Osteoblast (primary cell): ENCODE measurements around the gene AKAP5. TPM values are rescaled to one million over a fixed set of nuclear protein-coding genes. Genes with fewer than 3 reads are reported as not detected.
A peak's percentile ranks its signal among the peaks of the same experiment; 100 is the strongest.

Source experiments
- DNase-seq: peaks from one replicate; pipeline ENCODE4 v3.0.0; 2011; ENCODE audit warnings: low spot score, mixed read lengths; ENCODE audit not compliant: insufficient read length; ENCODE audit errors: missing footprints
- H2AFZ ChIP-seq: 2 replicates; pipeline ENCODE4 v1.6.0; 2011; ENCODE audit warnings: mild to moderate bottlenecking, low read length
- H3K27ac ChIP-seq: 2 replicates; pipeline ENCODE4 v1.5.1; 2011; ENCODE audit warnings: mild to moderate bottlenecking, low read depth, low read length, moderate library complexity
- H3K27me3 ChIP-seq: 2 replicates; pipeline ENCODE4 v1.6.0; 2012; ENCODE audit warnings: mild to moderate bottlenecking, control low read depth, inconsistent platforms, low read length, moderate library complexity; ENCODE audit not compliant: insufficient read depth
- H3K36me3 ChIP-seq: 2 replicates; pipeline ENCODE4 v1.5.1; 2011; ENCODE audit warnings: mild to moderate bottlenecking, low read length, control low read depth, moderate library complexity; ENCODE audit not compliant: insufficient read depth
- H3K4me1 ChIP-seq: 2 replicates; pipeline ENCODE4 v1.5.1; 2011; ENCODE audit warnings: mild to moderate bottlenecking, low read length, control low read depth, moderate library complexity; ENCODE audit not compliant: insufficient read depth
- H3K4me2 ChIP-seq: 2 replicates; pipeline ENCODE4 v1.6.0; 2011; ENCODE audit warnings: mild to moderate bottlenecking, low read length; ENCODE audit not compliant: insufficient read depth
- H3K4me3 ChIP-seq: fragments of 200-600 bp; sonication (generic); 3 replicates; pipeline ENCODE4 v1.5.1; 2012; ENCODE audit warnings: mild to moderate bottlenecking, low read length, inconsistent platforms; ENCODE audit not compliant: insufficient read depth
- H3K79me2 ChIP-seq: 2 replicates; pipeline ENCODE4 v1.6.0; 2012; ENCODE audit warnings: mild to moderate bottlenecking, low read length, control low read depth, inconsistent platforms; ENCODE audit not compliant: insufficient read depth
- H3K9me3 ChIP-seq: 2 replicates; pipeline ENCODE4 v1.5.1; 2011; ENCODE audit warnings: low read depth, low read length, control low read depth
- H4K20me1 ChIP-seq: 2 replicates; pipeline ENCODE4 v1.6.0; 2012; ENCODE audit warnings: mild to moderate bottlenecking, low read length, control low read depth; ENCODE audit not compliant: insufficient read depth
- total RNA-seq: library from RNA; depleted of rRNA; stranded (reverse); fragments of >200 nt; gene quantifications from 2 replicates; pipeline ENCODE4 v1.2.3, GENCODE V29; 2012
- TF ChIP-seq, protein P1 (sequence below): IDR thresholded peaks from 2 replicates; pipeline ENCODE4 v1.5.1; 2011; ENCODE audit warnings: mild to moderate bottlenecking, low read depth, low read length, moderate library complexity; ENCODE audit errors: extremely low read depth

The AKAP5 gene
- total RNA-seq, 1 donor = 1.1 TPM

DNA sequence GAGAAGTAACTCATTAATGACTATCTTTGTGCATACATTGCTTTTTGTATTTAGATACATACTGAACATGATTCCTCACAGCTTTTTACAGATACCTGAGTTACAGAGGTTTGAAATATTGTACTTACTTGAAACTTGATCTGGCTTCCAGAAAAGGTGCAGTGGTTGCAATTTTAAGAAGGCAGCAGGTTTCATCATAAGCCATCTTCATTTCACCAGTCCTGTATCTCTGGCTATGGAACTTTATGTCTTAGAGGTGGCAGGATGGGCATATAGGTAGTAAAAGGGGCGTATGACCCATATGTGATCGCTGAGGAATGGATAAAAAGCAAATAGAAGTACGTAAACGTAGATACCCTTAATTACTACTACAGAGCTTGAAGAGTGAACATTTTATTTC is 52.9 kb downstream of the AKAP5 start:
- H3K27ac ChIP-seq = no peak overlapping the region
- no peak overlapping the region for H2AFZ ChIP-seq
- H3K9me3 ChIP-seq = no peaks in the 10 kb centered on the region
- H3K79me2 ChIP-seq = peaks cover 97% of the 10 kb centered on the region
- no peak for DNase-seq
- peaks cover 80% of the 10 kb centered on the region for H4K20me1 ChIP-seq
- peaks cover 9% of the 10 kb centered on the region for H3K4me1 ChIP-seq
- peaks cover 19% of the 10 kb centered on the region for H3K36me3 ChIP-seq
- no peak overlapping the region for H3K4me3 ChIP-seq
- H3K27me3 ChIP-seq = no peaks in the 10 kb centered on the region
- H3K4me2 ChIP-seq = no peak overlapping the region
- TF ChIP-seq, protein P1, sequence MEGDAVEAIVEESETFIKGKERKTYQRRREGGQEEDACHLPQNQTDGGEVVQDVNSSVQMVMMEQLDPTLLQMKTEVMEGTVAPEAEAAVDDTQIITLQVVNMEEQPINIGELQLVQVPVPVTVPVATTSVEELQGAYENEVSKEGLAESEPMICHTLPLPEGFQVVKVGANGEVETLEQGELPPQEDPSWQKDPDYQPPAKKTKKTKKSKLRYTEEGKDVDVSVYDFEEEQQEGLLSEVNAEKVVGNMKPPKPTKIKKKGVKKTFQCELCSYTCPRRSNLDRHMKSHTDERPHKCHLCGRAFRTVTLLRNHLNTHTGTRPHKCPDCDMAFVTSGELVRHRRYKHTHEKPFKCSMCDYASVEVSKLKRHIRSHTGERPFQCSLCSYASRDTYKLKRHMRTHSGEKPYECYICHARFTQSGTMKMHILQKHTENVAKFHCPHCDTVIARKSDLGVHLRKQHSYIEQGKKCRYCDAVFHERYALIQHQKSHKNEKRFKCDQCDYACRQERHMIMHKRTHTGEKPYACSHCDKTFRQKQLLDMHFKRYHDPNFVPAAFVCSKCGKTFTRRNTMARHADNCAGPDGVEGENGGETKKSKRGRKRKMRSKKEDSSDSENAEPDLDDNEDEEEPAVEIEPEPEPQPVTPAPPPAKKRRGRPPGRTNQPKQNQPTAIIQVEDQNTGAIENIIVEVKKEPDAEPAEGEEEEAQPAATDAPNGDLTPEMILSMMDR = no peak

DNA sequence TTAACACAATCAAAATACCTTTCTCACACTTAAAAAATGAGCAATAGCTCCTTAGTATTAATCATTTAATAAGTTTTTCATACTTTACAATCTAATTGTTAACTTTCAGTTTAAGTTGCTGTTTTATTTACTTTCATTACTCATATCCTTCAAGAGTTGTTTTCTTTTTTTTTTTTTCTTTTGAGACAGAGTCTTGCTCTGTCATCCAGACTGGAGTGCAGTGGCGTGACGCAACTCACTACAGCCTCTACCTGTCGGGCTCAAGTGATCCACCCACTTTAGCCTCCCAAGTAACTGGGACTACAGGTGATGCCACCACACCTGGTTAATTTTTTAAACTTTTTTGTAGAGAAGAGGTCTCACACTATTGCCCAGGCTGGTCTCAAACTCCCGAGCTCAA is 55.4 kb downstream of the AKAP5 start:
- TF ChIP-seq, protein P1 = no peak
- H3K79me2 ChIP-seq = peaks cover 86% of the 10 kb centered on the region
- H3K27ac ChIP-seq = peak overlapping the region; percentile 21
- no peak overlapping the region for H3K4me2 ChIP-seq
- H3K4me1 ChIP-seq = peaks cover 2% of the 10 kb centered on the region
- H4K20me1 ChIP-seq = peaks cover 63% of the 10 kb centered on the region
- no peak overlapping the region for H3K4me3 ChIP-seq
- no peaks in the 10 kb centered on the region for H3K9me3 ChIP-seq
- DNase-seq = no peak
- H3K36me3 ChIP-seq = peaks cover 32% of the 10 kb centered on the region
- H3K27me3 ChIP-seq = no peaks in the 10 kb centered on the region
- no peak overlapping the region for H2AFZ ChIP-seq

DNA sequence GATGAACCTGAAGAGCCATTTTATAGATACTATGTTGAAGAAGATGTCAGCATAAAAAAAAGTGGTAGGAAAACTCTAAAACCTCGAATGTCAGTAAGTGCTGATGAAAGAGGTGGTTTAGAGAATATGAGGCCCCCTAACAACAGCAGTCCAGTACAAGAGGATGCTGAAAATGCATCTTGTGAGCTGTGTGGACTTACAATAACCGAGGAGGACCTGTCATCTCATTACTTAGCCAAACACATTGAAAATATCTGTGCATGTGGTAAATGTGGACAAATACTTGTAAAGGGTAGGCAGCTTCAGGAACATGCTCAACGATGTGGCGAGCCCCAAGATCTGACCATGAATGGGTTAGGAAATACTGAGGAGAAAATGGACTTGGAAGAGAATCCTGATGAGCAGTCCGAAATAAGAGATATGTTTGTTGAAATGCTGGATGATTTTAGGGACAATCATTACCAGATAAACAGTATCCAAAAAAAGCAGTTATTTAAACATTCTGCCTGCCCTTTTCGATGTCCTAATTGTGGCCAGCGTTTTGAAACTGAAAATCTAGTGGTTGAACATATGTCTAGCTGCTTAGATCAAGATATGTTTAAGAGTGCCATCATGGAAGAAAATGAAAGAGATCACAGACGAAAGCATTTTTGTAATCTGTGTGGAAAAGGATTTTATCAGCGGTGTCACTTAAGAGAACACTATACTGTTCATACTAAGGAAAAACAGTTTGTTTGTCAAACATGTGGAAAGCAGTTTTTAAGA is 57.5 kb downstream of the AKAP5 start:
- Histone ChIP-seq H3K27me3 (no peaks in the 10 kb centered on the region), H4K20me1 (peaks cover 47% of the 10 kb centered on the region)

More for the DNA sequence above, 57.5 kb downstream of the AKAP5 start:
- H3K4me1 ChIP-seq = peaks cover 2% of the 10 kb centered on the region
- no peak overlapping the region for H3K27ac ChIP-seq
- no peak overlapping the region for H3K4me2 ChIP-seq
- peaks cover 32% of the 10 kb centered on the region for H3K36me3 ChIP-seq
- TF ChIP-seq, protein P1 = no peak
- no peaks in the 10 kb centered on the region for H3K9me3 ChIP-seq
- no peak for DNase-seq
- H3K79me2 ChIP-seq = peaks cover 72% of the 10 kb centered on the region
- no peak overlapping the region for H2AFZ ChIP-seq
- no peak overlapping the region for H3K4me3 ChIP-seq

Other genes starting within 250 kb of the AKAP5 start
- not detected in 2 replicates for gene ESR2, start 171.1 kb upstream of the AKAP5 start, total RNA-seq
- gene MTHFD1, start 77.1 kb upstream of the AKAP5 start, total RNA-seq = 28.2 and 33.6 TPM in 2 replicates
- 9.8 and 10.6 TPM in 2 replicates for gene ZBTB25, start 38.3 kb downstream of the AKAP5 start, total RNA-seq
- 60.4 and 67.7 TPM in 2 replicates for gene ZBTB1, start 39.3 kb downstream of the AKAP5 start, total RNA-seq
- gene HSPA2, start 75.2 kb downstream of the AKAP5 start, total RNA-seq = 1.8 and 4.0 TPM in 2 replicates
- gene PPP1R36, start 84.5 kb downstream of the AKAP5 start, total RNA-seq = 0.88 and 1.1 TPM in 2 replicates
- gene PLEKHG3, start 238.9 kb downstream of the AKAP5 start, total RNA-seq = 2.9 and 5.4 TPM in 2 replicates